Adrenal gland (tissue), 5 donors: ENCODE data around the gene STX3.

Experiments
- POLR2A ChIP-seq, 2 donors: fragments of 450-650 bp; IDR thresholded peaks; one replicate each; pipeline ENCODE4 v1.6.1; 2017; ENCODE audit warnings: antibody characterized with exemption in 2 of 2, mild to moderate bottlenecking in 2 of 2, moderate library complexity in 1 of 2
- TF ChIP-seq, protein P1 (sequence below), 6 experiments: fragments of 450-650 bp in 4 of 6; fragments of 200-600 bp in 2 of 6; sonication (generic) in 1 of 6; IDR thresholded peaks; 1 replicate in 5 of 6; 2 replicates in 1 of 6; pipeline versions ENCODE4 v1.5.1 to v1.8.0; 2016 to 2021; ENCODE audit warnings: antibody characterized with exemption in 6 of 6, mild to moderate bottlenecking in 2 of 6, moderate library complexity in 1 of 6
- donor health status: DM: no; HTN: no; CAD: no.

DNA sequence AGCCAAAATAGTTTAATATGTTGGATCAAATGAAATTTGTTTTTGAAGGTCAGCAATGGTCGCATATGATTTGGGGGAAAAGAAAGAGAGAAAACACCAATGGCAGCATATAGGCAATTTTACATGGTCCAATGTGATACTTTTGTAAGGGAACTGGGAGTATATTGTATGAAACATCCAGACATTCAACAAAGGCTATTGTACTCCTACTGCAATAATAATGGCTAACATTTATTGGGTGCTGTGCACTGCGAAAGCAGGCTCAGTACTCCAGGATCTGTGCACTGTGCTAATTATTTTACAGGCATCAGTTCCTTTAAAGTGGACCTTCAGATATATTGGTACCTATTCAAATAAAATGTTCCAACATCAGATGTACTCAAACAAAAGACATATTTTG lies 35.6 kb upstream of the STX3 start:
- TF ChIP-seq POLR2A (IDR thresholded peaks at IDR 0.05): no peak
- TF ChIP-seq, protein P1, sequence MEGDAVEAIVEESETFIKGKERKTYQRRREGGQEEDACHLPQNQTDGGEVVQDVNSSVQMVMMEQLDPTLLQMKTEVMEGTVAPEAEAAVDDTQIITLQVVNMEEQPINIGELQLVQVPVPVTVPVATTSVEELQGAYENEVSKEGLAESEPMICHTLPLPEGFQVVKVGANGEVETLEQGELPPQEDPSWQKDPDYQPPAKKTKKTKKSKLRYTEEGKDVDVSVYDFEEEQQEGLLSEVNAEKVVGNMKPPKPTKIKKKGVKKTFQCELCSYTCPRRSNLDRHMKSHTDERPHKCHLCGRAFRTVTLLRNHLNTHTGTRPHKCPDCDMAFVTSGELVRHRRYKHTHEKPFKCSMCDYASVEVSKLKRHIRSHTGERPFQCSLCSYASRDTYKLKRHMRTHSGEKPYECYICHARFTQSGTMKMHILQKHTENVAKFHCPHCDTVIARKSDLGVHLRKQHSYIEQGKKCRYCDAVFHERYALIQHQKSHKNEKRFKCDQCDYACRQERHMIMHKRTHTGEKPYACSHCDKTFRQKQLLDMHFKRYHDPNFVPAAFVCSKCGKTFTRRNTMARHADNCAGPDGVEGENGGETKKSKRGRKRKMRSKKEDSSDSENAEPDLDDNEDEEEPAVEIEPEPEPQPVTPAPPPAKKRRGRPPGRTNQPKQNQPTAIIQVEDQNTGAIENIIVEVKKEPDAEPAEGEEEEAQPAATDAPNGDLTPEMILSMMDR (IDR thresholded peaks at IDR 0.05): no peak
